ENCODE measurements around the gene STRBP.

GRCh38 chr9:123168586-123168985, 99.8 kb downstream of the STRBP start:
- TF ChIP-seq CTCF (conservative IDR thresholded peaks at IDR 0.05): no peak
- no peak for TF ChIP-seq EZH2 (IDR thresholded peaks at IDR 0.05; ENCODE audit: low read depth)

Data from PC-9 (cell line).